Fibroblast of skin of scalp (primary cell): ENCODE data around the gene ALDOA.
A peak's percentile ranks its signal among the peaks of the same experiment; 100 is the strongest.
"Not testable (repeated sequence)": the region's sequence is repeated elsewhere in the genome, so short reads cannot be mapped to it uniquely, and the experiment has no call there.

ENCODE experiments used
- DNase-seq: peaks from one replicate; pipeline ENCODE4 v3.0.0-alpha.2; 2013

Gene ALDOA

DNA sequence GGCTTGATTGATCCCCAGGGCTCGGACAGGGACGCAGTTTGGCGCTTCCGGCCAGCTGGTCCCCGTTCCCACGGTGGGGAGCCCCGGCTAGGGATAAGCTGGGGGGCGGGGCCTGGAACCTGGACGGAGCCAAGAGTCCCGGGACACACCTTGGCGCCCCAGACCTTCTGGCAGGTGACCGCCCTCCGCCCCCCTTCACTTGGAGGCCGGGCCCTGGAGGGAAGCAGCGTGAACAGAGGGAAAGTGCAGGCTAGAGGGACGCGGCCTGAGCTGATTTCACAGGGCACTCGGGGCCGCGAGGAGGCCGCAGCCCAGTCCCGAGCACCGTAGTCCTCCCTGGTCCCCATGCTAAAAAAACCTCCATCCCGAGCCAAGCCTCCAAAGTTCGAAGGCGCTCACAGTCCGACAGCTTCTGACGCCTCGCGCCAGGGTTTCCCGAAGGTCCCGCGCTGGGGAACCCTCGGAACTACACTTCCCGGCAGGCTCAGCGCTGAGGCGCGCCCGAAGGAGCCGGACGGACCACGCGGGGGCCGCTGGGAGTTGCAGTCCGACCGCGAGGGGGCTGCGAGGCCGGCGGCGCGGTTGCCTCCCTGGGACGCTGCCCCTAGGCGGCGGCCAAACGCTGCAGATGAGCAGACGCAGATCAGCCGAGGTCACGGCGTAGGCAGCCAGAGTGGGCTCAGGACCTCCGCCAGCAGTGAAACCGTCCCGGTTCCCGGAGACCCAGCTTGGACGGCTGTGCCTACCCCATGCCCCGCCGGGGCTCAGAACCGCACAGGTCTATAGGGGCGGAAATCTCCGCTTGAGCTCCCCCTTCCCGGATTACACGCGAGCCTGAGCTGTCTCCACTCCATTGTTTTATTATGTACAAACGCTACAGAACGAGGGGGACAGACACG lies 26.2 kb downstream of the ALDOA start, which contains the start of gene TBX6:
TBX6 (minus strand) TSS at position 451 of the 899 bp plus-strand sequence. CDS start 731 bp downstream, outside the sequence.
- peak; percentile 91 for DNase-seq

DNA sequence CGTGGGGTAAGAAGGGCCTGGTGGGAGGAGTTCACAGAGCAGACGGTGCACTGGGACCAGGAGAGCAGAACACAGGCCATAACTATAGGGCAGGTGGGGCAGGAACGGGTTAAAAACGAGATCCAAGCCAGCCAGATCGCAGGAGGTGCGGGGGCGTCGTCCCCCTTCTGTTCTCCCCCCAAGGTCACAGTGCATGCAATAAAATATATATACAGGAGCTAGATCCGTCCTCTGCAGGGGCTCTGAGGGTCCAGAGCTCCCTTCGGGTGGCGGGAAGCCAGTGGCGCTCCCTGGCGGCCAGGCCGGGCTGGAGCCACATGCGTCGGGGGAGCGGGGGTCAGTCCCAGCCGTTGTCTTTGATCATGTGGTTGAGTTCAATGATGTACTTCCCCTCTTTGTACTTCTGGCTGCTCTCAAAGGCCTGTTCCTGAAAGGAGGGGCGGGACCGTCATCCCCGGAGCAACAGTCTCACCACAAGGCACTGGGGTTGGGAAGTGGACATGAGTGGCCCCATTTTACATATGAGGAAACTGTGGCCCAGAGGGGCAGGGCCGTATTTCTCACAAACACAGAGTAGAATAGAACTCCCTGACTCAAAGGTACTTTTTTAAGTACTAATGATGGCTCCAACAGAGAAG lies 26.9 kb downstream of the ALDOA start:
- DNase-seq = peak; percentile 59

DNA sequence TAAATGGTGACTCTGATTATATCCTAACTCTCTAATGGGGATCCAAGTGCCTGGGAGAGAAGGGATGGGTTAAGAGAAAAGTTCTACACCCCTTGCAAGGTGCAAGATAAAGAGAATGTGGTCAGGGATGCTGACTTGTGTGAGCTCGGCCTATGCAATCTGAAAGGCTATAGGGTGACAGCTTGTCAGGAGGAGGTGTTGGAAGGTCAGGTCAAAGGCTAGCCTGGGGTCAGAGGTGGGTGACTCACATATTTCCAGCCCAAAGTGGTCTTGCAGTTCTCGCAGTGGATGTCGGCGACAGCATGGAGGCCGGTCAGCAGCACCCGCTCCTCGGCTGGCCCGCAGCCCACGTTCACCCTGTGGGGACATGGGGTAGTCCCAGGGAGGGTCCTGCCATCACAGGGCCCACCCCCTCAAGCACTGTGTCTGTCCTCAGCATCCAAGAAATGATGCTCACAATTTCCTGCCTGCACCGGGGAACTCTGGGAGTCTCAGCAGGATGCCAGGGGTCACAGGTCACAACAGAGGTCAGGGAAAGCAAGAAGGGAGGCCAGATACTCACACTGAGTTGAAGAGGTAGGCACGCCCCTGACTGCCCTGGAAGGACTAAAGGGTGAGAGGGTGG lies 29.1 kb downstream of the ALDOA start:
- DNase-seq = no peak

GRCh38 chr16:30095166-30096078 lies 29.9 kb downstream of the ALDOA start:
- no peak for DNase-seq

GRCh38 chr16:30096105-30096861 lies 30.7 kb downstream of the ALDOA start, which contains the start of gene YPEL3:
Gene YPEL3 (minus strand): TSS chr16:30096213. CDS start chr16:30095482, 731 bp downstream.
- DNase-seq = peak; percentile 91

DNA sequence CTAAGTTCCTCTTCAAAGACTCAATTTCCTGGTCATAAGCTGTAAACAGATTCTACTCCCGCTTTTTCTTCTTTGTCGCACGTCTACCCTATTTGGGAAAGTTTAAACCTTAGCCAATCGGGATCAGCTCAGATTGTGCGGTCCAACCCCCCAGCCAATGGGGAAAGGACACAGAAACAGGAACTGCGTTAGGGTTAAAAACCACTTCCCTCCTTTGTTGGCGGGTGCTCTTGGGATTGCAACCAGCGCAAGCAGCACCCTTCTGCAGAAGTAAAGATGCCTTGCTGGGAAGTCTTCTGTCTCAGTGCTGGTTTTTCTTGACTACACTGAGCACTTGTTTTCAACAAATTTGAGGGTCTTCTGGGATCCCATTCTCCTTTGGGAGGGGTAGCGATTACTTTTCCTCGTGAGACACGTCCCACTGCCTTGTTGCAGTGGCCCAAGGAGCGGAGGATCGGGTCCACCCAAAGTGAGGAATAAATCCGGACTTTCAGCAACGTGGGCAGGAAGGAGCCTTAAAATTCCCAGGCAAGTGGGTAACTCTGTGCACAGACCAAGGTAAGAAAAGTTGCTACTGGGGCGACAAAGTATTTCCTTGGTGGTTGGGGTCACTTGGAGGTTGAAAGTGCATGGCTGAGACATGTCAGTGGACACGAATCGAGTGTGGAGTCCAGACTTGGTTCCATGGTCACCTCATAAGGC lies 31.5 kb downstream of the ALDOA start:
- no peak for DNase-seq

- DNase-seq = no peak
These were observed 38.5 kb downstream of the ALDOA start for GRCh38 chr16:30104090-30104489.

DNA sequence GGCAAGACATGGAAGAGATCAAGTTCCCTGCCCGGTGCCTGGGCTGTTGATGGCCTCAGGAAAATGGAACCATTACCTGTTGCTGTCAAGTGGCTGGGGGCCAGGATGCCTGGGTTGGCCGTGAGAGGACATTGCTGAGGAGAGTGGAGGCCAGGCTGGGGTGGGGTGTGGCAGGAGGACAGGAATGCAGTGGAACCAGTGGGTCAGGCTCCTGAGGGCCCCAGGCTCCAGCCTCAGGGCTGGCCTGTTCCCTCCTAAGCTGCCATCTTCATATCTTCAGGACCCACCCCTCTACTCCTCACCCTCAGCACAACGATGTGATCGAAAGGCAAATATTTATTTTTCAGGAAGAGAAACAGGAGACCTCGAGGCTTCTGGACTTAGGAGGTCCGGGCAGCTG lies 38.9 kb downstream of the ALDOA start:
- no peak for DNase-seq

GRCh38 chr16:30108059-30108850 lies 42.7 kb downstream of the ALDOA start:
- no peak for DNase-seq

GRCh38 chr16:30110661-30111060 lies 45.1 kb downstream of the ALDOA start:
- DNase-seq = peak; percentile 46

DNA sequence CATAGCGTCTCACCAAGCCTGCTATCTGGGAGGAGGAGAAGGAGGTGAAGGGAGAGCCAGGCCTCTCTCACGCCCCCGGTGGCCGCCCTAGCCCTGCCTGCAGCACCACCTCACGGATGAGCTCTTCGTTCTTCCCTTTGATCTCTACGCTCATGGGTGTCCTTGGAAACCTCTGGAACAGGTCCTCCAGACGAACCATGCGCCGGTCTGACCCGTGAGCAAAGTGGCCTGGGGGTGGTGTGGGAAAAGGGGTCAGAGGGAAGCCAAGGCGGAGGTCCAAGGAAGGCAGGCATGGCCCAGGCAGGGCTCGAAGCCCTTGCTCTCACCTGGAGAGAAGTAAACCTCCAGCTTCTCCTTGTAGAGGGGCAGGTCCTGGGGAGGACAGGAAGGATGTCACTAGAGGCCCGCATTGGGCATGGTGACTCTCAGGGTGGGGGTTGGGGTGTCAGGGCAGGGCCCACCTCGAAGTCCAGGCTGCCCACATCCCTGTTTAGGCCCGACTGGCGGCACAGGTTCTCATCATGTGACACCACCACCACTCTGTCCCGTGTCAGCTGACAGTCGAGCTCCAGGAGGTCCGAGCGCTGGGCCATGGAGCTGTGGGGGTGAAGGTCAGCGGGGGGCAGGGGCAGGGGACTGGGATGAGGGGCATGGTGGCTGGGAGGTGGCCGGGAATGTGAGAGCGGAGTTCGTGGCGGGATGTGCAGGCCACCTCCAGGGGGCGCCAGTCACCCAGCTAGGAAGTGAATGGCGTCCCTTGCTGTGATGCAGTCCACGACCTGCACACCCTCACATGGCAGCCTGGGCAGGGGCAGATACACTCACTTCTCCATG lies 46.9 kb downstream of the ALDOA start:
- DNase-seq = peak; percentile 55

DNA sequence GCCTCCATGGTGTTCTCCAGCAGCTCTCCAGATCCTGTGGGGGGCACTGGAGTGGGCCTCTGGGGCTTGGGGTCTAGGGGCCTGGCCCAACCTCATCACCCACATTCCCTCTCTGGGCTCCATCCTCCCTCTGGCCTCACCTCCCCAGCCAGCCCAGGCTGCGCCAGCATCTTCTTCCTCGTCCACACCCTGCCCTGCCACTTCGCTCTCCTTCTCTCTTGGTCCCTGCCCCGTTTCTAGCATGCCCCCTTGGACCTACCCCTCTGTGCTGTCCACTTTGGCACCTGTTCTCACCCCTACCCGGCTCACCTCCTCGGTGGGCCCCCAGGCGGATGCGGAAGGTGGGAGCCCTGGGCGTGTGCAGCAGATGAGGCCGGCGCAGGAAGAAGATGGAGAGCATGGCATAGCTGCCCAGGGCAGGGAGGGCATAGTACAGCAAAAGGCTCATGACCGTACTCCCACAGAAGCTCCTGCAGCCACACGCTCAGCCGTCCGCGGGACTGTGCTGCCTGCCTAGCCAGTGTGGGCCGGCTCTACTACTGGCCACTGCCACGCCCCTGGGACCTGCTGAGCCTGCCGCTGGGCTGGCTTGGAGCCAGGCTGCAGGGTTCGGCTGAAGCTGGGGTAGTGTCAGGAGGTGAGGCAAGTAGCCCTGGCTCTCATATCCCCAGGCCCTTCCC lies 47.6 kb downstream of the ALDOA start, which contains the start of gene GDPD3:
GDPD3 (minus strand) TSS at position 507 of the 680 bp plus-strand sequence; CDS start at position 448, 59 bp downstream.
- DNase-seq = no peak

DNA sequence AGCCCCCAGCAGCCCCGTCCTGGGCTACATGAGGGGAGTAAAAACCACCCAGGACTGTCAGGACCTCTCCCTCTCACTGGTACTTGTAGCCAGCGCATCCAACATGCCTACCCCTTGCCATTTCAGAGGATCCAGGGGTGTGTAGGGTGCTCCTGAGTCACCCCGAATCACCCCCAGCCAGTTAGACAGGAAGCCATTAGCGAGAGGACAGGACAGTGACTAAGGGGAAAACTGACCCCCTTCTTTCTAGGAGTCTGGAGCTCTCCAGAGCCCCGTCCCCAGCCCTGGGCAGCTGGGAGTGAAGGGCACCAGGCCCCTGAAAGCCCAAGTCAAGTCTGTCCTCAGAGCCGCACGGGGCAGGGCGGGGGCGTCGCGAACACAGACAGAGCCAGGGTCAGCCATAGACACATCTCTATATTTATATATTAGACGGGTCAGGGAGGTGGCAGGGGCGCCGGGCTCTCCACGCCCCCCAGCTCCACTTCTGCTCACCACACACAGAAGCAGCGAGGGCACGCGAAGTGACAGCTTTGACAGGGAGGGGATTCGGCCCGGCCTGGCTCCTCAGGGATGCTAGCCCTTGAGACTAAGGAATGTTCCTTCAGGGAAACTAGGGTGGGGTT lies 48.3 kb downstream of the ALDOA start:
- no peak for DNase-seq

GRCh38 chr16:30114411-30114810 lies 48.9 kb downstream of the ALDOA start:
- DNase-seq = no peak

DNA sequence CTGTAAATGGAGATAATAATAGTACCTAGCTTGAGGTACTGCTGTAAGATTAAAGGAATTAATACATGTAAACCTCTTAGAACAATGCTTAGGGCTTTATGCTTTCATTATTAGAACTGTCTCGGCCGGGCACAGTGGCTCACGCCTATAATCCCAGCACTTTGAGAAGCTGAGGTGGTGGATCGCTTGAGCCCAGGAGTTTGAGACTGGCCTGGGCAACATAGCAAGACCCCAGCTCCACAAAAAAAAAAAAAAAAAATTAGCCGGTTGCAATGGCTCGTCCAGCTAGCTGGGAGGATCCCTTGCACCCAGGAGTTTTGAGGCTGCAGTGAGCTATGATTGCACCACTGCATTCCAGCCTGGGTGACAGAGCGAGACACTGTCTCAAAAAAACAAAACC lies 49.3 kb downstream of the ALDOA start:
- not testable (repeated sequence) for DNase-seq

DNA sequence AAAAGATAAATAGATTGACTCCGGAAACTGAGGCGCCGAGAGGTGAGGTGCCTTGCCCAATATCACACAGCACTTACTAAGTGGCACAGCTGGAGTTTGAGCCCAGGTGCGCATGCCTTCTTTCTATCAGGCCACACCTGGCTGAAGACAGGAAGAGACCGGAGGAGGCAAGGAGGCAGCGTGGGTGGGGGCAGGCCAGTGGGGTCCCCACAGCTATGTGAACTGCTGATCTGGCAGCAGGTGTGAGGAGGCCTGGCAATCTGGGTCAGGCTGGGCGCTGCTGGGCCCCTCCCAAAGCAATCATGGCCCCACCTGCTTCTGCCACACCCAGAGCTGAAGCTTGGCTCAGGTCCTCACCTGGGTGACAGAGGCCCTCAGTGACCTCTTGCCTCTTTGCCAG lies 49.7 kb downstream of the ALDOA start:
- no peak for DNase-seq
